Measurements from ENCODE around the gene CCL2.

CCL2 gene

DNA sequence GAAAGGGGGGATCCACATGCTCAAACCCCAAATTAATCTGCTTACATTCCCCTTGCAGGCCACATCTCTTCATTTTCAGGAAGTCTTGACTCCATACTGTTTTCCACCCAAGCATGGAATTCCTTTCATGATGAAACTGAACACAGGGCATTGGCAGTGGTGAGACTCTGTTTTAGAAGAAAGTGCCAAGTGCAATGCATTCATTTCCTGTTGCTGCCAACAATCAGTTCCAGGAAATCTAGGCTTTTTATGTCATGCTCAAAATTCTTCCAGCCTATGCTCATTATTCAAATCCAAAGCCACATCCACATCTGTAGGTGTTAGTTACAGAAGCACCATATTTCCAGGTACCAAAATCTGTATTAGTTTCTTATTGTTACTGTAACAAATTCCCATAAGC, 4.1 kb downstream of the CCL2 start:
- CTCF ChIA-PET: no interaction called here
- H3K36me3 ChIP-seq (ENCODE audit: control insufficient read depth in 4 of 4, insufficient read depth in 4 of 4, low read length in 3 of 4): no peaks in the 10 kb centered on the region
- no peak overlapping the region for H3K27ac ChIP-seq (ENCODE audit: insufficient read depth in 1 of 2, low read depth in 1 of 2, low read length in 2 of 2, poor library complexity in 1 of 2, severe bottlenecking in 2 of 2)

DNA sequence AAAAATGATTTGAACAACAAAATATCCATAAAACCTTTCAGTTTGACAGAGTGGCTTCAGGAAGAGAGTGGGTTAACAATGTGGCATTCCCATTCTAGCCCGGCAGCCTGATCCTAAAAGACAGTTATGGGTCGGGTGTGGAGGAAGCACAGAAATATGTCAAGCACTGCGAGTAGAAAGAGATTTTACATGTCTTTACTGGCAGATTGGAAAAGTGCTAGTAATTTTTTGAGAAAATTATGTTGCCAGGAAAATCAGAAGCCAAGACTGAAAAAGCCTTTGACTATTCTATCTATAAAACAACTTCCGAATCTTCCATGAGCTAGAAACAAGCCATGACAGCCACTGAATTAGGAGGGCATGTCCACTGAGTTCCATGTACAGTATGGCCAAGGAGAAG, 5.8 kb downstream of the CCL2 start:
- Histone ChIP-seq H3K4me1 (ENCODE audit: control extremely low read depth in 1 of 4, control insufficient read depth in 4 of 4, insufficient read depth in 4 of 4, low read length in 3 of 4) (peaks cover 0 to 6% (median 0%) of the 10 kb centered on the region in 4 experiments), H3K27ac (ENCODE audit: insufficient read depth in 1 of 2, low read depth in 1 of 2, low read length in 2 of 2, poor library complexity in 1 of 2, severe bottlenecking in 2 of 2) (no peak overlapping the region), H3K4me3 (ENCODE audit: control insufficient read depth in 1 of 7, extremely low read depth in 1 of 7, insufficient read depth in 4 of 7, low read depth in 2 of 7, low read length in 6 of 7) (no peak overlapping the region), H3K36me3 (ENCODE audit: control insufficient read depth in 4 of 4, insufficient read depth in 4 of 4, low read length in 3 of 4) (no peaks in the 10 kb centered on the region), H3K27me3 (replicated peaks in 2 of 5; ENCODE audit: control insufficient read depth in 4 of 5, insufficient read depth in 5 of 5, low read length in 4 of 5) (peaks cover 0 to 3% (median 0%) of the 10 kb centered on the region in 5 experiments), H3K9me3 (ENCODE audit: control extremely low read depth in 1 of 5, control insufficient read depth in 4 of 5, insufficient read depth in 2 of 5, low read depth in 1 of 5, low read length in 4 of 5) (no peaks in the 10 kb centered on the region)
- 100% methylated on average over 4 of the region's 4 CpGs for whole genome bisulfite sequencing (ENCODE audit: insufficient coverage)
- POLR2A ChIA-PET: no interaction called here
- no peak for DNase-seq
- CTCF ChIA-PET: interaction anchor here (1.0 kb wide), 1 partner anchor 60 kb away, joined by 3 read pairs; no protein-coding TSS in a partner anchor

More for the DNA sequence above, 4.1 kb downstream of the CCL2 start:
- Histone ChIP-seq H3K4me1 (ENCODE audit: control extremely low read depth in 1 of 4, control insufficient read depth in 4 of 4, insufficient read depth in 4 of 4, low read length in 3 of 4) (peaks cover 3 to 23% (median 15%) of the 10 kb centered on the region in 4 experiments), H3K4me3 (ENCODE audit: control insufficient read depth in 1 of 7, extremely low read depth in 1 of 7, insufficient read depth in 4 of 7, low read depth in 2 of 7, low read length in 6 of 7) (no peak overlapping the region), H3K27me3 (replicated peaks in 2 of 5; ENCODE audit: control insufficient read depth in 4 of 5, insufficient read depth in 5 of 5, low read length in 4 of 5) (no peaks in the 10 kb centered on the region), H3K9me3 (ENCODE audit: control extremely low read depth in 1 of 5, control insufficient read depth in 4 of 5, insufficient read depth in 2 of 5, low read depth in 1 of 5, low read length in 4 of 5) (no peaks in the 10 kb centered on the region)
- POLR2A ChIA-PET: no interaction called here
- DNase-seq: no peak

DNA sequence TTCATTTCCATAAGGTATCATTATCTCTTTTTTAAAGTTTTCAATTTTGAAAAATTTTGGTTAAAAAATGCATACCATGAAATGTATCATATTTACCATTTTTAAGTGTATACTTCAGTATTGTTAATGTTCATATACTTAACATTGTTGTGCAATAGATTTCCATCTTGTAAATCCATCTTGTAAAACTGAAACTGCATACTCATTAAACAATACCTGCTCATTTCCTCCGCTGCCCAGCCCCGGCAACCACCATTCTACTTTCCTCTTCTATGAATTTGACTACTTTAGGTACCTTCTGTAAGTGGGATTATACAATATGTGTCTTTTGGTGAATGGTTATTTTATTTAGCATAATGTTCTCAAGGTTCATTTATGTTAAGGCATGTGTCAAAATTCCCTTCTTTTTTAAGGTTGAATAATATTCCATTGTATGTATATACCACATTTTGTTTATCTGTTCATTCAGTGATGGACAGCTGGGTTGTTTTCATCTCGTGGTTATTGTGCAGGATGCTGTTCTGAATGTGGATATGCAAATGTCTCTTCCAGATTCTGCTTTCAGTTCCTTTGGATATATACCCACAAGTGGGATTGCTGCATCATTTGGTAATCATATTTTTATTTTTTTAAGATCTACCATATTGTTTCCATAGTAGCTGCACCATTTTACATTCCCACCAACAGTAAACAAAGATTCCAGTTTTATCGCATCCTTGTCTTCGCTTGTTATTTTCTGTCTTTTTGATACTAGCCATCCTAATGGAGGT, 6.7 kb downstream of the CCL2 start:
- H3K9me3 ChIP-seq (ENCODE audit: control extremely low read depth in 1 of 5, control insufficient read depth in 4 of 5, insufficient read depth in 2 of 5, low read depth in 1 of 5, low read length in 4 of 5): no peaks in the 10 kb centered on the region
- no peaks in the 10 kb centered on the region for H3K36me3 ChIP-seq (ENCODE audit: control insufficient read depth in 4 of 4, insufficient read depth in 4 of 4, low read length in 3 of 4)
- H3K27me3 ChIP-seq (replicated peaks in 2 of 5; ENCODE audit: control insufficient read depth in 4 of 5, insufficient read depth in 5 of 5, low read length in 4 of 5): peaks cover 0 to 3% (median 0%) of the 10 kb centered on the region in 5 experiments
- ChIA-PET POLR2A (no interaction called here), CTCF (interaction anchor here (1.0 to 1.2 kb wide), 2 partner anchors 61 to 100 kb away, joined by 3 read pairs; no protein-coding TSS in a partner anchor)
- no peak overlapping the region for H3K4me3 ChIP-seq (ENCODE audit: control insufficient read depth in 1 of 7, extremely low read depth in 1 of 7, insufficient read depth in 4 of 7, low read depth in 2 of 7, low read length in 6 of 7)
- no peak for DNase-seq
- H3K4me1 ChIP-seq (ENCODE audit: control extremely low read depth in 1 of 4, control insufficient read depth in 4 of 4, insufficient read depth in 4 of 4, low read length in 3 of 4): peaks cover 0 to 6% (median 0%) of the 10 kb centered on the region in 4 experiments
- no CpG with 5 or more reads among the region's 5 CpGs for WGBS (ENCODE audit: insufficient coverage)
- H3K27ac ChIP-seq (ENCODE audit: insufficient read depth in 1 of 2, low read depth in 1 of 2, low read length in 2 of 2, poor library complexity in 1 of 2, severe bottlenecking in 2 of 2): no peak overlapping the region

DNA sequence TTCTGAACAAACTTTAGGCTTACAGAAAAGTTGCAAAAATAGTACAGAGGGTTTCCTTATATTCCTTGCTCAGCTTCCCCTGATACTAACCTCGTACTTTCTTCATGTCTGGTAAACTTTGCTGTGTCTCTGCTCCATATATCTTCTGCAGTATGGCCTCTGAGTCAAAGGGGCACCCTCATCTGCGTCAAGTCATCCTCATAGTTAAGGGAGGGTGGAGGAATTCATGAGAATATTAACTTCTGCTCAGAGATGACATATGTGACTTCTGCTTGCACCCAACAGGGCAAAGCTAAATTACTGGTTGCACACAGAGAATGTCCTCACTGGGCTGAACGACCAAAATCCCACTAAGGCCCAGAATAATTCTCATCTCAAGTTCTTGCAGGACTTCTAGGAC, 10.6 kb downstream of the CCL2 start:
- no peaks in the 10 kb centered on the region for H3K9me3 ChIP-seq (ENCODE audit: control extremely low read depth in 1 of 5, control insufficient read depth in 4 of 5, insufficient read depth in 2 of 5, low read depth in 1 of 5, low read length in 4 of 5)
- no peak for DNase-seq
- 80% methylated on average over 2 of the region's 3 CpGs for WGBS (ENCODE audit: insufficient coverage)
- H3K27me3 ChIP-seq (replicated peaks in 2 of 5; ENCODE audit: control insufficient read depth in 4 of 5, insufficient read depth in 5 of 5, low read length in 4 of 5): peaks cover 0 to 3% (median 0%) of the 10 kb centered on the region in 5 experiments
- ChIA-PET POLR2A (interaction anchor here (1.2 kb wide), 1 partner anchor 13 kb away, joined by 3 read pairs; no protein-coding TSS in a partner anchor), CTCF (interaction anchor here (1.4 to 1.7 kb wide), 2 partner anchors 65 to 96 kb away, joined by 4 to 5 read pairs; no protein-coding TSS in a partner anchor)
- H3K4me1 ChIP-seq (ENCODE audit: control extremely low read depth in 1 of 4, control insufficient read depth in 4 of 4, insufficient read depth in 4 of 4, low read length in 3 of 4): peaks cover 0 to 2% (median 0%) of the 10 kb centered on the region in 4 experiments
- H3K36me3 ChIP-seq (ENCODE audit: control insufficient read depth in 4 of 4, insufficient read depth in 4 of 4, low read length in 3 of 4): no peaks in the 10 kb centered on the region
- no peak overlapping the region for H3K27ac ChIP-seq (ENCODE audit: insufficient read depth in 1 of 2, low read depth in 1 of 2, low read length in 2 of 2, poor library complexity in 1 of 2, severe bottlenecking in 2 of 2)
- H3K4me3 ChIP-seq (ENCODE audit: control insufficient read depth in 1 of 7, extremely low read depth in 1 of 7, insufficient read depth in 4 of 7, low read depth in 2 of 7, low read length in 6 of 7): no peak overlapping the region

DNA sequence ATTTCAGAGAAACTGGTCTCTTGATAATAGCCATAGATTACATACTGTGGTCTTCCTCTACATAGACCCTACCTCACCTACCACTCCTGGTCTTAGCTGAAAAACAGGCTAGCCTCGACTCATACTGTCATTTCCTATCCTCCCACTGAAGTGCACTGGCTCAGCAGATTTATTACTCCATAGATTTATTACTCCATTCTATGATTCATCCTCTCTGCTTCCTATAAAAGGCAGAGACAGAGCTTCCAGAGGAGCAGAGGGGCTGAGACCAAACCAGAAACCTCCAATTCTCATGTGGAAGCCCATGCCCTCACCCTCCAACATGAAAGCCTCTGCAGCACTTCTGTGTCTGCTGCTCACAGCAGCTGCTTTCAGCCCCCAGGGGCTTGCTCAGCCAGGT, 14.9 kb downstream of the CCL2 start, which contains the start of gene CCL7:
Gene CCL7 (plus strand): TSS at position 253 of the 400 bp plus-strand sequence. CDS start 70 bp downstream, at position 323.
- Histone ChIP-seq H3K36me3 (ENCODE audit: control insufficient read depth in 4 of 4, insufficient read depth in 4 of 4, low read length in 3 of 4) (no peaks in the 10 kb centered on the region), H3K4me1 (ENCODE audit: control extremely low read depth in 1 of 4, control insufficient read depth in 4 of 4, insufficient read depth in 4 of 4, low read length in 3 of 4) (peaks cover 0 to 2% (median 0%) of the 10 kb centered on the region in 4 experiments), H3K27ac (ENCODE audit: insufficient read depth in 1 of 2, low read depth in 1 of 2, low read length in 2 of 2, poor library complexity in 1 of 2, severe bottlenecking in 2 of 2) (no peak within 1 kb of the TSS), H3K27me3 (replicated peaks in 2 of 5; ENCODE audit: control insufficient read depth in 4 of 5, insufficient read depth in 5 of 5, low read length in 4 of 5) (no peaks in the 10 kb centered on the region), H3K4me3 (ENCODE audit: control insufficient read depth in 1 of 7, extremely low read depth in 1 of 7, insufficient read depth in 4 of 7, low read depth in 2 of 7, low read length in 6 of 7) (no peak within 1 kb of the TSS), H3K9me3 (ENCODE audit: control extremely low read depth in 1 of 5, control insufficient read depth in 4 of 5, insufficient read depth in 2 of 5, low read depth in 1 of 5, low read length in 4 of 5) (no peaks in the 10 kb centered on the region)
- POLR2A ChIA-PET: no interaction called here
- CTCF ChIA-PET: interaction anchor here (1.2 kb wide), 1 partner anchor 92 kb away, joined by 4 read pairs; no protein-coding TSS in a partner anchor
- WGBS (ENCODE audit: insufficient coverage): 0% methylated on average over 1 of the region's 1 CpG
- DNase-seq: no peak

DNA sequence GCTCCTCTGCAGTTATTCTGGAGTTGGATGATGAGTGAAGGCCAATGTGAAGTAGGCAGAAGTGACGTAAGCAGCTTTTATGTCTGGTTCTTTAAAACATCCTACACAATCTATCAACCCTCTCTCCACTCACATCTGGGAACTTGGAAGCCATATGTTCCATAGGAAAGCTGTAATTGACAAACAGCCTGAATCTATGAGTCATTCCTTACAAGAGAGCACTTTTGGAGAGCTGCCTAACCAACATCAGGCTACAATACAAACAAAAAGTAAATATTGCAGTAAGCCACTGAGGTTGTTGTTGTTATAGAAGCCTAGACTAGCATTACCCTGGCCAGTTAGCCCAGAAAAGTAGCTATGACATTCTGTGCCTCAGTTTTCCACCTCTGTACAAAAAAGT, 20.8 kb downstream of the CCL2 start:
- CTCF ChIA-PET: no interaction called here
- H3K36me3 ChIP-seq (ENCODE audit: control insufficient read depth in 4 of 4, insufficient read depth in 4 of 4, low read length in 3 of 4): no peaks in the 10 kb centered on the region
- no peaks in the 10 kb centered on the region for H3K4me1 ChIP-seq (ENCODE audit: control extremely low read depth in 1 of 4, control insufficient read depth in 4 of 4, insufficient read depth in 4 of 4, low read length in 3 of 4)
- no peaks in the 10 kb centered on the region for H3K27me3 ChIP-seq (replicated peaks in 2 of 5; ENCODE audit: control insufficient read depth in 4 of 5, insufficient read depth in 5 of 5, low read length in 4 of 5)
- H3K4me3 ChIP-seq (ENCODE audit: control insufficient read depth in 1 of 7, extremely low read depth in 1 of 7, insufficient read depth in 4 of 7, low read depth in 2 of 7, low read length in 6 of 7): no peak overlapping the region
- DNase-seq: no peak
- POLR2A ChIA-PET: no interaction called here
- no peaks in the 10 kb centered on the region for H3K9me3 ChIP-seq (ENCODE audit: control extremely low read depth in 1 of 5, control insufficient read depth in 4 of 5, insufficient read depth in 2 of 5, low read depth in 1 of 5, low read length in 4 of 5)
- H3K27ac ChIP-seq (ENCODE audit: insufficient read depth in 1 of 2, low read depth in 1 of 2, low read length in 2 of 2, poor library complexity in 1 of 2, severe bottlenecking in 2 of 2): no peak overlapping the region
- no CpG with 5 or more reads among the region's 1 CpG for WGBS (ENCODE audit: insufficient coverage)

DNA sequence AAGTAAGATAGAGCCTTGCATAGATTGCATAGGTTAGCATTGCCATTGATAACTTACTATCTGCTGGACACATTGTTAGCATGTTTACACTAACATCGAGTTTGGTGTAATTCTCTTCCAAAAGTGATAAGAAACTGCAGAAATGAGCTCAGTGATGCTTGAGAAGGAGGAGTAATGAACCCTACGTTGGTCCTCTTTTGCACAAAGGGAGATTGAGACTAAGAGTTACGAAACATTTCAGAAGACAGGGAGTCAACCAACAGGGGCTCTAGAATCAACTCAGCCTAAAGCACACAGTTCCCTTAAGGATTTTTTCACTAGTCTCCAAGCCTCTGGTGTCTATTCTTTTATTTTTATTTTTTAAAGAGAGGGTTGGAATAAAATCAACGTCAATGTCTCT, 21.7 kb downstream of the CCL2 start:
- CTCF ChIA-PET: interaction anchor here (1.5 kb wide), 1 partner anchor 23 kb away, joined by 4 read pairs; no protein-coding TSS in a partner anchor
- Histone ChIP-seq H3K4me3 (ENCODE audit: control insufficient read depth in 1 of 7, extremely low read depth in 1 of 7, insufficient read depth in 4 of 7, low read depth in 2 of 7, low read length in 6 of 7) (no peak overlapping the region), H3K27me3 (replicated peaks in 2 of 5; ENCODE audit: control insufficient read depth in 4 of 5, insufficient read depth in 5 of 5, low read length in 4 of 5) (no peaks in the 10 kb centered on the region), H3K4me1 (ENCODE audit: control extremely low read depth in 1 of 4, control insufficient read depth in 4 of 4, insufficient read depth in 4 of 4, low read length in 3 of 4) (no peaks in the 10 kb centered on the region), H3K36me3 (ENCODE audit: control insufficient read depth in 4 of 4, insufficient read depth in 4 of 4, low read length in 3 of 4) (no peaks in the 10 kb centered on the region), H3K27ac (ENCODE audit: insufficient read depth in 1 of 2, low read depth in 1 of 2, low read length in 2 of 2, poor library complexity in 1 of 2, severe bottlenecking in 2 of 2) (no peak overlapping the region), H3K9me3 (ENCODE audit: control extremely low read depth in 1 of 5, control insufficient read depth in 4 of 5, insufficient read depth in 2 of 5, low read depth in 1 of 5, low read length in 4 of 5) (no peaks in the 10 kb centered on the region)
- WGBS (ENCODE audit: insufficient coverage): 96% methylated on average over 3 of the region's 4 CpGs
- DNase-seq: no peak
- POLR2A ChIA-PET: no interaction called here
